Smooth muscle cell (in vitro differentiated cells): ENCODE results near the gene EPHA3. TPM values are rescaled to one million over a fixed set of nuclear protein-coding genes. Genes with fewer than 3 reads are reported as not detected.

Source experiments
- DNase-seq: peaks from one replicate; lab custom pipeline; 2025; ENCODE audit not compliant: unreplicated experiment; lab: John Stamatoyannopoulos, UW
- H2AFZ ChIP-seq: fragments of 200-600 bp; sonication (generic); 2 replicates; pipeline ENCODE4 v1.6.0; 2016; ENCODE audit warnings: antibody characterized with exemption, low read depth, mild to moderate bottlenecking
- H3F3A ChIP-seq: fragments of 200-600 bp; sonication (generic); 2 replicates; pipeline ENCODE4 v1.6.0; 2017; ENCODE audit warnings: antibody characterized with exemption, low read depth
- H3K27ac ChIP-seq: fragments of 200-600 bp; sonication (generic); 2 replicates; pipeline ENCODE4 v1.5.1; 2016; ENCODE audit warnings: low read depth, mild to moderate bottlenecking
- H3K27me3 ChIP-seq: fragments of 200-600 bp; sonication (generic); 2 replicates; pipeline ENCODE4 v1.6.1; 2016; ENCODE audit warnings: low read depth, mild to moderate bottlenecking
- H3K36me3 ChIP-seq: fragments of 200-600 bp; sonication (generic); 2 replicates; pipeline ENCODE4 v1.5.1; 2016; ENCODE audit warnings: low read depth
- H3K4me1 ChIP-seq: fragments of 200-600 bp; sonication (generic); 2 replicates; pipeline ENCODE4 v1.5.1; 2016; ENCODE audit warnings: low read depth
- H3K4me2 ChIP-seq: fragments of 200-600 bp; sonication (generic); 2 replicates; pipeline ENCODE4 v1.6.0; 2016; ENCODE audit warnings: mild to moderate bottlenecking
- H3K4me3 ChIP-seq: fragments of 200-600 bp; sonication (generic); 2 replicates; pipeline ENCODE4 v1.5.1; 2016; ENCODE audit warnings: mild to moderate bottlenecking
- H3K79me2 ChIP-seq: fragments of 200-600 bp; sonication (generic); 2 replicates; pipeline ENCODE4 v1.6.0; 2016; ENCODE audit warnings: low read depth, mild to moderate bottlenecking
- H3K9ac ChIP-seq: fragments of 200-600 bp; sonication (generic); 2 replicates; pipeline ENCODE4 v1.6.0; 2016; ENCODE audit warnings: low read depth
- H3K9me3 ChIP-seq: fragments of 200-600 bp; sonication (generic); replicated peaks from 2 replicates; pipeline ENCODE4 v1.5.1; 2016; ENCODE audit warnings: low read depth
- H4K20me1 ChIP-seq: fragments of 200-600 bp; sonication (generic); 2 replicates; pipeline ENCODE4 v1.6.0; 2016; ENCODE audit warnings: low read depth
- CTCF ChIP-seq: fragments of 200-600 bp; sonication (generic); IDR thresholded peaks from 2 replicates; pipeline ENCODE4 v1.5.1; 2017; ENCODE audit warnings: borderline replicate concordance, mild to moderate bottlenecking, antibody characterized with exemption; ENCODE audit not compliant: insufficient read depth, poor library complexity, severe bottlenecking
- WGBS: methylation state at CpG from one replicate; pipeline ENCODE4 v1.1.7; 2016; ENCODE audit warnings: low lambda C conversion rate; 5-methylcytosine and 5-hydroxymethylcytosine counted together
- polyA plus RNA-seq: library from polyadenylated mRNA; unstranded; fragments of >200 nt; fragmentation: Nextera tagmentation; extraction: Ambion mirVana; gene quantifications from 2 replicates; pipeline ENCODE4 v1.2.1, GENCODE V29; 2016
- total RNA-seq: library from RNA; depleted of rRNA; stranded (reverse); fragments of >200 nt; gene quantifications from 2 replicates; pipeline ENCODE4 v1.2.3, GENCODE V29; 2014

The EPHA3 gene
- total and polyA plus RNA-seq, 2 experiments from 2014 or later, result 0.62 to 1.7 TPM

DNA sequence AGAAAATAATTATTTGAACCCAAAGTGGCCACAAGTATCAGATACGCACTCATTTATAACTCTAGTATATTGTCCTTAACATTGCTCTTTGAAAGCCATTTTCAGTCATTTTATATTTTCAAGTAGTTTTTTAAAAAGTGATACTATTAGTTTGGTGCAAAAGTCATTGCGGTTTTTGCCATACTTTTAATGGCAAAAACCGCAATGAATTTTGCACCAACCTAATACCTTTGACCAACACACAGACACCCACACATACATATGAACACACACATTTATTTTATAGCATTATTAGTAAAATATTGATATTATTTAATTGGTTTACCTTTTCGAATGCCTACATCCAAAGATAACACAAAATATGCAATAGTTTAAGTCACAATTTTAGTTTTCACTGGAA, 154.3 kb downstream of the EPHA3 start:
- Histone ChIP-seq H3K4me3 (no peak overlapping the region), H3K9me3 (no peaks in the 10 kb centered on the region), H3K9ac (no peak overlapping the region), H3K36me3 (no peaks in the 10 kb centered on the region), H3K4me1 (peaks cover 18% of the 10 kb centered on the region), H3K27ac (no peak overlapping the region), H2AFZ (no peak overlapping the region), H4K20me1 (no peaks in the 10 kb centered on the region), H3K79me2 (no peaks in the 10 kb centered on the region), H3K27me3 (no peaks in the 10 kb centered on the region), H3K4me2 (no peak overlapping the region), H3F3A (no peaks in the 10 kb centered on the region)
- 92% methylated on average over 4 of the region's 4 CpGs for WGBS
- no peak for TF ChIP-seq CTCF
- no peak for DNase-seq

DNA sequence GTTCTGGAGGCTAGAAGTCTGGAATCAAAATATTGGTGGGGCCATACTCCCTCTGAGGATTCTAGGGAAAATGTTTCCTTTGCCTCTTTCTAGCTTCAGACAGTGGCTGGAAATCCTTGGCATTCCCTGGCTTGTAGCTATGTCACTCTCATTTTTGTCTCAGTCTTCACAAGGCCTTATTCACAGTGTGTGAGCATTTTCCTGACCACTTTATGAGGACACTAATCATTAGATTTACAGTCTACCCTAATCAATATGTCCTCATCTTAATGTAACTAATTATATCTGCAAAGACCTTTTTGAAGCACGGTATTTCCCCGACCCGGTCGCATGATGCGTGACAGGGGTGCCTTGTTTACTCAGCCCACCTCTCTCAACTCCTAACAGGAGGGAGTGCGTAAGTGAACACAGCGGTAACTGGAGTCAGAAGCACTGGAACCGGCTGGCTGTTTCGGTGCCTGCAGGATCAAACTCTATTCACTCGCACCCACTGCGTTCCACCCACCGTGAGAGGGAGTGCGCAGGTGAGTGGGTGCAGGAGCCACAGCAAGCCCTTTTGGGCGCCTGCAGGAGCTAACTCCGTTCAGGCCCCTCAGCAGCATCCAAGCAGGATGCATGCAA, 155.0 kb downstream of the EPHA3 start:
- Histone ChIP-seq H2AFZ (no peak overlapping the region), H3K4me3 (no peak overlapping the region), H3K4me2 (no peak overlapping the region), H3F3A (no peaks in the 10 kb centered on the region), H3K27me3 (no peaks in the 10 kb centered on the region), H3K27ac (no peak overlapping the region), H3K36me3 (no peaks in the 10 kb centered on the region), H3K9ac (no peak overlapping the region), H3K9me3 (no peaks in the 10 kb centered on the region), H3K79me2 (no peaks in the 10 kb centered on the region), H3K4me1 (peaks cover 18% of the 10 kb centered on the region), H4K20me1 (no peaks in the 10 kb centered on the region)
- DNase-seq, result no peak
- TF ChIP-seq CTCF, result no peak
- 95% methylated on average over 15 of the region's 15 CpGs for WGBS

GRCh38 chr3:89264037-89264560, 156.7 kb downstream of the EPHA3 start:
- no peak for DNase-seq
- no peak overlapping the region for H2AFZ ChIP-seq
- H3K27me3 ChIP-seq, result no peaks in the 10 kb centered on the region
- H3K9me3 ChIP-seq, result no peaks in the 10 kb centered on the region
- H3K4me3 ChIP-seq, result no peak overlapping the region
- TF ChIP-seq CTCF, result no peak
- no peaks in the 10 kb centered on the region for H3K79me2 ChIP-seq
- no peaks in the 10 kb centered on the region for H3K36me3 ChIP-seq
- no peaks in the 10 kb centered on the region for H4K20me1 ChIP-seq
- no peaks in the 10 kb centered on the region for H3F3A ChIP-seq
- H3K9ac ChIP-seq, result no peak overlapping the region
- H3K27ac ChIP-seq, result no peak overlapping the region
- peaks cover 18% of the 10 kb centered on the region for H3K4me1 ChIP-seq
- H3K4me2 ChIP-seq, result no peak overlapping the region
- WGBS, result 68% methylated on average over 6 of the region's 6 CpGs

- no peaks in the 10 kb centered on the region for H3K79me2 ChIP-seq
- no peaks in the 10 kb centered on the region for H3K9me3 ChIP-seq
- H3K4me2 ChIP-seq, result no peak overlapping the region
- DNase-seq, result no peak
- H3K4me3 ChIP-seq, result no peak overlapping the region
- no peak overlapping the region for H3K27ac ChIP-seq
- no peak overlapping the region for H2AFZ ChIP-seq
- no peak overlapping the region for H3K9ac ChIP-seq
- no peaks in the 10 kb centered on the region for H3K27me3 ChIP-seq
- peaks cover 12% of the 10 kb centered on the region for H3K4me1 ChIP-seq
- H3F3A ChIP-seq, result no peaks in the 10 kb centered on the region
- H3K36me3 ChIP-seq, result no peaks in the 10 kb centered on the region
- WGBS, result 50% methylated on average over 1 of the region's 1 CpG
- no peaks in the 10 kb centered on the region for H4K20me1 ChIP-seq
- TF ChIP-seq CTCF, result no peak
Measured at GRCh38 chr3:89266074-89266473, 158.7 kb downstream of the EPHA3 start.
